ENCODE data around the gene HSPB1.
"Not testable (repeated sequence)": the region's sequence is repeated elsewhere in the genome, so short reads cannot be mapped to it uniquely, and the experiment has no call there.

The HSPB1 gene

DNA sequence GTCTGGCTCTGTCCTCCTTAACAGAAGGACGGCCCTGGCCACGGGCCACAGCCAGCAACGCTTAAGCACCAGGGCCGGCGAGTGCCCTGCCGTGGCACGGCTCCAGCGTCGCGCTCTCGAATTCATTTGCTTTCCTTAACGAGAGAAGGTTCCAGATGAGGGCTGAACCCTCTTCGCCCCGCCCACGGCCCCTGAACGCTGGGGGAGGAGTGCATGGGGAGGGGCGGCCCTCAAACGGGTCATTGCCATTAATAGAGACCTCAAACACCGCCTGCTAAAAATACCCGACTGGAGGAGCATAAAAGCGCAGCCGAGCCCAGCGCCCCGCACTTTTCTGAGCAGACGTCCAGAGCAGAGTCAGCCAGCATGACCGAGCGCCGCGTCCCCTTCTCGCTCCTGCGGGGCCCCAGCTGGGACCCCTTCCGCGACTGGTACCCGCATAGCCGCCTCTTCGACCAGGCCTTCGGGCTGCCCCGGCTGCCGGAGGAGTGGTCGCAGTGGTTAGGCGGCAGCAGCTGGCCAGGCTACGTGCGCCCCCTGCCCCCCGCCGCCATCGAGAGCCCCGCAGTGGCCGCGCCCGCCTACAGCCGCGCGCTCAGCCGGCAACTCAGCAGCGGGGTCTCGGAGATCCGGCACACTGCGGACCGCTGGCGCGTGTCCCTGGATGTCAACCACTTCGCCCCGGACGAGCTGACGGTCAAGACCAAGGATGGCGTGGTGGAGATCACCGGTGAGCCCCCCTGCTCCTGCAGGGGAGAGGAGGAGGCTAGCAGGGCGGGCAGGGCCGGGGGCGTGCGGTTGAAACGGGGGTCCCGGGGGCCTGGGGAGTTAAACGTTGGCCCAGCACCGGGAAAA is at the start of gene HSPB1:
TSS of gene HSPB1 (plus strand) at position 327 of the 855 bp plus-strand sequence. CDS start at position 367, 40 bp downstream.
- peak; percentile 92 for FAIRE-seq

- FAIRE-seq: no peak
Observed at GRCh38 chr7:76254781-76255180, 47.7 kb upstream of the HSPB1 start.

- FAIRE-seq: no peak
Observed at GRCh38 chr7:76257973-76258372, 44.5 kb upstream of the HSPB1 start.

DNA sequence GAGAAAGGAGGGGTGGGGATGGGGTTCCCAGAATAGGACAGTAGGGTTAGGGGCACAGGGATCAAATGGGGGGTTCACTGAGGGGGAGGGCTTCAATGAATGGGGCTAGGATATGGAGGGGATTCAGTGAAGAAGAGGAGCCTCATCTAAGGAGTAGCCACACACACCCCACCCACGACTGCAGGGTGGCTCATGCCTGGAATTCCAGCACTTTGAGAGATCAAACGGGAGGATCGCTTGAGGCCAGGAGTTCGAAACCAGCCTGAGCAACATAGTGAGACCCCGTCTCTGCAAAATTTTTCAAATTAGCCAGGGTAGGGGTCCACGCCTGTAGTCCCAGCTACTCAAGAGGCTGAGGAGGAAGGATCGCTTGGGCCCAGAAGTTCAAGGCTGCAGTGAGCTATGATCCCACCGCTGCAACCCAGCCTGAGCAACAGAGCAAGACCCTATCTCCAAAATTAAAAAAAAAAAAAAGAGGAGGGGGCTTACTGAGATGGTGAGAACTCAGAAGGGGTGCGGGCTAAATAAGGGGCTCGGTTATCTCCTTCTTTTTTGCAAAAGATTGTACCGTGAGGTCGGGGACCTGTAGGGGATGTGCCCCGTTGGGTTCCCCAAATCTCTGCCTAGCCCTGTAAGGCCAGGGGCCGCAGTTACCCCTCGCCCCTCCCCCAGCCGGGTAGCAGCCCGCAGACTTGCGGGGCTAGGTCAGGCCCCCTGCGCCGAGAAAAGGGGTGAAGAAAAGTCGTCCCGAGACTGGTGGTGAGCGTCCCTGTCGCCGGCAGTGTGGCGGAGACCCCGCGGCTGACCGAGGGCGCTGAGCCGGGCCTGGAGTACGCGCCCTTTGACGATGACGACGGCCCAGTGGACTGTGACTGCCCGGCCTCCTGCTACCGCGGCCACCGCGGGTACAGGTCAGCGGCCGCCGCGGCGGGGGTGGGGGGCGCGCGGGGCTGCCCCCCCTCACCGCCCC is 43.1 kb upstream of the HSPB1 start:
- FAIRE-seq: no peak

- FAIRE-seq: no peak
Observed at GRCh38 chr7:76260171-76260703, 42.2 kb upstream of the HSPB1 start.

DNA sequence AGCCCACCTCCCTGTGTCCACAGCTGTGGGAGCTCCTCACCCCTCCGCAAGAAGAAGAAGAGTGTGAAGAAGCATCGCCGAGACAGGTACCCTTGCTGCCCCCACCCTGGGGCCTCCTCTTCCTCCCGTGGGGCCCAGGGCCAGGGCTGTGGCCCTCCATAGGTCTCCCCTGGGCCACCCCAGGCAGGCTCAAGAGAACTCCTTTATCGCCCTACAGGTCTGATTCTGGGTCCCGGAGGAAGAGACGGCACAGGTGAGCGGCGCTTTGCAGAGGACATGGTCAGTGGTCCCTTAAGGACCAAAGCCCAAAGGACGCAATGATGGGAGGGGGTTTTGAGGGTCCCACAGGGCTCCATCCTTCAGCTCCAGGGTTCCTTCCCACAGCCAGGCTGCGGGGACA is 41.1 kb upstream of the HSPB1 start:
- FAIRE-seq: no peak

- FAIRE-seq: no peak
Observed at GRCh38 chr7:76261931-76262330, 40.5 kb upstream of the HSPB1 start.

- FAIRE-seq: no peak
Observed at GRCh38 chr7:76262683-76263402, 39.6 kb upstream of the HSPB1 start.

DNA sequence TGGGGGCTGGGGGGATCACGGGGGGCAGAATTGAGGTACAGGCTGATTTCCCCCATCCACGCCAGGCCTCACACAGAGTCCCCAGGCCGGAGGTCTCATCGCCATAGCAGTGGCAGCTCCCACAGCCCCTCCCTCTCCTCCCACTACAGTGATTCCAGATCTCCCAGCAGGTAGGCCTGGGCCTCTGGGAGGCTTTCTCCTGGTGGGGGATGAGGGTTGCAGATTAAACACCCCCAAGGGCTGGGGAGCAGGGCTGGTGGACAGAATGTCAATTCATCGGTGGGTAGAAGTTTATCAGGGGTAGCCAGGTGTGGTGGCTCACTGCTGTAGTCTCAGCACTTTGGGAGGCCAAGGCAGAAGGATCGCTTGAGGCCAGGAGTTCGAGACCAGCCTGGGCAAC is 37.2 kb upstream of the HSPB1 start:
- FAIRE-seq: no peak

DNA sequence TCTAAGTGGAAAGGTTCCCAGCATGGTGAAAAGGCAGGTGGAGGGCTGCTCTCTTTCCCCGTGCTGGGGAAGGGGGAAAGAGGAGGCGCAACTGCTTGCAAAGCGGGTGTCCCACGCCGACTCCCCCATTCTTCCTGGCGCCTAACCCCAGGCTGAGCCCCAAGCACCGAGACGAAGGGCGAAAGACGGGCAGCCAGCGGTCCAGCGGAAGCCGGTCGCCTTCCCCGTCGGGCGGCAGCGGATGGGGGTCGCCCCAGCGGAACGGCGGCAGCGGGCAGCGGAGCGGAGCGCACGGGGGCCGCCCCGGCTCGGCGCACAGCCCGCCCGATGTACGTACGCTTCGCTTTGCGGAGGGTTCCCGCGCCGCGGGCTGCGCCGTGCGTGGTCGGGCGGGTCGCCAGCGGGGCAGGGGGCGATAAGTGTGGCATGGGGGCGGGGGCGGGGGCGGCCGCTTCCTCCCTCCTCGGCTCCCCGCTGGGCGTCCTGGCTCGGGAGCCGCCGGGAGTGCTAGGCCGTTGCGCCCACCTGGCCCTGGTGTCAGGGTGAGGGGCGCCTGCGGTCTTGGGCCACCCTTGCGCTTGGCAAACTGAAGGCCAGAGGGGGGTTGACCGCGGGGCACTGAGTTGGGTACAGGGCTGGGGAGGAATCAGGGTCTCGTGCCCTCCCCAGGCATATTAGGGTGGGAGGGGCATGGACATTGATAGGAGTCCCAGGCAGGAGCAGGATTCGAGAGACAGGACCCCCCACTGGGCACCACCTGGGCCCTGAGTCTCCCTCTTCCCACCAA is 35.2 kb upstream of the HSPB1 start:
- FAIRE-seq: no peak

GRCh38 chr7:76267894-76268183 is 34.6 kb upstream of the HSPB1 start:
- no peak for FAIRE-seq

- no peak for FAIRE-seq
Observed at GRCh38 chr7:76268376-76268775, 34.1 kb upstream of the HSPB1 start.

GRCh38 chr7:76269895-76270294 is 32.6 kb upstream of the HSPB1 start:
- no peak for FAIRE-seq

GRCh38 chr7:76271384-76271783 is 31.1 kb upstream of the HSPB1 start:
- not testable (repeated sequence) for FAIRE-seq

DNA sequence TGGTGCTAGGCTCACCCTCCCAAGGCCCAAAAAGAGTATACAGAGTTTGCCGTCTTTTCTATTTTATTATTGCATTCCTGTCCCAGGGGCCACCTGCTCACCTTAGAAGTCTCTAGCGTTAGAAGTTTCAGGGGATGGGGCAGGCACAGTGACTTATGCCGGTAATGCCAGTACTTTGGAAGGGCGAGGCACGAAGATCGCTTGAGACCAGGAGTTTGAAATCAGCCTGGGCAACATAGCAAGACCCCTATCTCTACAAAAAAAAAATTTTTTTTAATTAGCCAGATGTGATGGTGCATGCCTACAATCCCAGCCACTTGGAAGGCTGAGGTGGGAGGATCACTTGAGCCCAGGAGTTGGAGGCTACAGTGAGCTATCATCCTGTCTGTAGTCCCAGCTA is 30.3 kb upstream of the HSPB1 start:
- no peak for FAIRE-seq

DNA sequence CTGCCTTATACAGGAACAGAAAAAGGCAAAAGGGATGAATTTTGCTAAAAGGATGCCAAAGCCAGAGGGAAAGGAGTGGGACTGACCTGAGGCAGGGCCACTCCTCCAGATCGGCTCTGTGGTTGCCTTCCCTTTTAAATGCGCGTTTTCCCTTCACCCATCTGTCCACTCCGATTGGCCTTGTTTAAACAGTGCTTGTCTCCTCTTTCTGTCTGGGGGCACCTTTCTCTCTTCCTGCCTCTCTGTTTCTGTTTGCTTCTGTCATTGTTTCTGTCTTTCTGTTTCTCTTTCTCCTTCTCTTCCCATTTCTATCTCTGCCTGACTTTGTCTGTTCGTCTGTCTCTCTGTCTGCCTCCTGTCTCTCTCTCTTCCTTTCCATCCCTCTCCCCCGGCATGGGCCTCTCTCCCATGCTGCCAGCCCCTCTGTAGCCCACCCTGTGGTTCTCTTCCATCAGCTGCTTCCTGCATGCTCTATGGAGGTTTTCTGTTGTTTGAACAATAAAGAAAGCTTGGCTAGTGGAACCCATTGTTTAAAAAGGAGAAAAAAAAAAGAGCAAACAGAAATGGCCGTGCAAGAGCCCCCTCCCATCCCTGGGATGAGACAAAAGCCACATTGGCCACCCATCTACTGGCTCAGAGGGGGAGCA is 29.5 kb upstream of the HSPB1 start:
- no peak for FAIRE-seq

- no peak for FAIRE-seq
Observed at GRCh38 chr7:76273503-76273902, 29.0 kb upstream of the HSPB1 start.

DNA sequence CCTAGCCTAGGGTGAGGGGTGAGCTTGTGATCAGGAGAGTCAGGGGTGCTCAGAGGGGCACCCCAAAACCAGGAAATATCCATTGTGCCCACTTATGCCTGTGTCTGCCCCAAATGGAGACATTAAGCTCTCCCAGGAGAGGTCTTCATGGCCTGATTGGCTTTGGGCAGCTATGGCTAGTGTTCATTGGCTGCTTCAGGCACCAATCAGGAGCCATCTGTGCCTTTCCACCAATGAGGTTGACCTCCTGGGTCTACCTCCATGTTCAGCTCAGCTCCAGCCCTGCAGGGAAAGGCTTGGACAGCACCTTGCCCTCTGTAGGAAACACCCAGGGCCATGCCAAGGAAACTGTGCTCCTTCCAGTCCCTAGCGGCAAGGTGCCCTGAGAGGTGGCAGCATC is 23.9 kb upstream of the HSPB1 start:
- no peak for FAIRE-seq

DNA sequence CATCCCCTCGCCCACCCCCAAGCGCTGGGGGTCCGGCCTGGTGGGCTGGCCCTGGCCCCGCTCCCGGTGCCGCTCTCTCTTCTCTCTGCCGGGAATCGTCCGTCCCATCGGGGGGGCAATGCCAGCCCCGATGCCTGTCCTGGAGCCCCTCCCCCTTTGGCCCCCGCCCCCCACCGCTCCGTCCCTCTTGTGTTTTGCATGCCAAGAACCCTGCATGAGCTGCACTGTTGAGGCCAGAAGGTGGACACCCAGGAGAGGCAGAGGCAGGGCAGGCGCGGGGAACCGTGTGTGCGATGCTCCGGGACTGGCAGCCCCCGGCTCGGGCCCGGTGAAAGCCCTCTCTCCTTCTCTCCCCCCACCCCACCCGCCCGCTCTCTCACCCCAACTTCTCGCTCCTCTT is 22.1 kb upstream of the HSPB1 start:
- no peak for FAIRE-seq

DNA sequence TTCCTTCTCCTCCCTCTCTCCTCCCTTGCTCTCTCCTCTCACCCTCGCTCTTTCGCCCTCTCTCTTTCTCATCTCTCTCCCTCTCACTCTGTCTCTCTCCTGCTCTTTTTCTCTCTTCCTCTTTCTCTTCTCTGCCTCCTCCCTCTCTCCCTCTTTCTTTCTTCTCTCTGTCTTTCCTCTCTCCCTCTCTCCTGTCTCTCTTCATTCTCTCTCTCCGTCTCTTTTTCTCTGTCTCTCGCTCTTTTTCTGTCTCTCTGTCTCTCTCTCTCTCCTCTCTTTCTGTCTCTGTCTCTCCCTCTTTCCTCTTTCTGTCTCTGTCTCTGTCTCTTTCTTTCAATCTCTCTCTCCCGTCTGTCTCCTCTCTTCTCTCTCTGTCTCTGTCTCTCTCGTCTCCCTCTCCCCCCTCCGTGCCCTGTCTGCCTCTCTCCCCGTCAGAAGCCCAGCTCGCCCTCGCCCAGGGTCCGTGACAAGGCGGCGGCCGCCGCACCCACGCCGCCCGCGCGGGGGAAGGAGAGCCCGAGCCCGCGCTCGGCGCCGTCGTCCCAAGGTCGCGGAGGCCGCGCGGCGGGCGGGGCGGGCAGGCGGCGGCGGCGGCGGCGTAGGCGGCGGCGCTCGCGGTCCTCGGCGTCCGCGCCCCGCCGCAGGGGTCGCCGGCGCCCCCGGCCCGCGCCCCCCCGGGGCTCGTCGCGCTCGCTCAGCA is 21.3 kb upstream of the HSPB1 start:
- FAIRE-seq: no peak
